CD4-positive, alpha-beta T cell treated with Interleukin-12 subunit alpha and Interleukin-12 subunit beta, for 1 hour (primary cell): ENCODE data around the gene C19orf67.
"Not testable (repeated sequence)": the region's sequence is repeated elsewhere in the genome, so short reads cannot be mapped to it uniquely, and the experiment has no call there.

Experiments used
- DNase-seq: peaks from one replicate; pipeline ENCODE4 v3.0.0-alpha.2; 2020

Gene C19orf67

GRCh38 chr19:14055396-14055795, 30.2 kb downstream of the C19orf67 start:
- DNase-seq, result no peak

- no peak for DNase-seq
These were observed 30.9 kb downstream of the C19orf67 start for GRCh38 chr19:14054721-14055120.

GRCh38 chr19:14054099-14054498, 31.5 kb downstream of the C19orf67 start:
- DNase-seq, result no peak

- no peak for DNase-seq
These were observed 32.1 kb downstream of the C19orf67 start for GRCh38 chr19:14053500-14053899.

GRCh38 chr19:14053032-14053431, 32.6 kb downstream of the C19orf67 start:
- DNase-seq, result no peak

- no peak for DNase-seq
These were observed 33.1 kb downstream of the C19orf67 start for GRCh38 chr19:14052470-14052869.

GRCh38 chr19:14051980-14052379, 33.6 kb downstream of the C19orf67 start:
- DNase-seq, result no peak

- DNase-seq, result not testable (repeated sequence)
These were observed 34.6 kb downstream of the C19orf67 start for GRCh38 chr19:14050961-14051360.

- DNase-seq, result no peak
These were observed 35.1 kb downstream of the C19orf67 start for GRCh38 chr19:14050512-14050911.

- peak; percentile 80 for DNase-seq
These were observed 37.0 kb downstream of the C19orf67 start for GRCh38 chr19:14048443-14049153.

- not testable (repeated sequence) for DNase-seq
These were observed 37.7 kb downstream of the C19orf67 start for GRCh38 chr19:14047866-14048265.

- peak; percentile 75 for DNase-seq
These were observed 42.6 kb downstream of the C19orf67 start for GRCh38 chr19:14042659-14043608.

GRCh38 chr19:14039181-14039580, 46.4 kb downstream of the C19orf67 start:
- DNase-seq, result no peak

- DNase-seq, result no peak
These were observed 49.9 kb downstream of the C19orf67 start for GRCh38 chr19:14035706-14036105.

- not testable (repeated sequence) for DNase-seq
These were observed 50.4 kb downstream of the C19orf67 start for GRCh38 chr19:14035159-14035558.

- DNase-seq, result no peak
These were observed 51.6 kb downstream of the C19orf67 start for GRCh38 chr19:14033946-14034345.

- DNase-seq, result peak; percentile 87
These were observed 53.7 kb downstream of the C19orf67 start, which contains the start of gene IL27RA for GRCh38 chr19:14031719-14032480. IL27RA (plus strand) TSS chr19:14031762; CDS start chr19:14031873, 111 bp downstream.
